GM18526 (cell line): ENCODE results near the gene INS.

ENCODE experiments used
- POLR2A ChIP-seq: IDR thresholded peaks from 3 replicates; pipeline ENCODE4 v1.6.1; 2011; ENCODE audit not compliant: insufficient read length; ENCODE audit errors: extremely low read depth

INS gene

DNA sequence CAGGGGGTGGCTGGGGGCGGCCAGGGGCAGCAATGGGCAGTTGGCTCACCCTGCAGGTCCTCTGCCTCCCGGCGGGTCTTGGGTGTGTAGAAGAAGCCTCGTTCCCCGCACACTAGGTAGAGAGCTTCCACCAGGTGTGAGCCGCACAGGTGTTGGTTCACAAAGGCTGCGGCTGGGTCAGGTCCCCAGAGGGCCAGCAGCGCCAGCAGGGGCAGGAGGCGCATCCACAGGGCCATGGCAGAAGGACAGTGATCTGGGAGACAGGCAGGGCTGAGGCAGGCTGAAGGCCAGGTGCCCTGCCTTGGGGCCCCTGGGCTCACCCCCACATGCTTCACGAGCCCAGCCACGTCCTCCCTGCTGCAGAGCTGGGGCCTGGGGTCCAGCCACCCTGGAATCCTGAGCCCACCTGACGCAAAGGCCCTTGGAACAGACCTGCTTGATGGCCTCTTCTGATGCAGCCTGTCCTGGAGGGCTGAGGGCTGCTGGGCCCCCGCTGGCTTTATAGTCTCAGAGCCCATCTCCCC lies at the start of gene INS:
INS (minus strand) TSS at position 474 of the 524 bp plus-strand sequence; CDS start at position 236, 238 bp downstream.
- TF ChIP-seq POLR2A = no peak

DNA sequence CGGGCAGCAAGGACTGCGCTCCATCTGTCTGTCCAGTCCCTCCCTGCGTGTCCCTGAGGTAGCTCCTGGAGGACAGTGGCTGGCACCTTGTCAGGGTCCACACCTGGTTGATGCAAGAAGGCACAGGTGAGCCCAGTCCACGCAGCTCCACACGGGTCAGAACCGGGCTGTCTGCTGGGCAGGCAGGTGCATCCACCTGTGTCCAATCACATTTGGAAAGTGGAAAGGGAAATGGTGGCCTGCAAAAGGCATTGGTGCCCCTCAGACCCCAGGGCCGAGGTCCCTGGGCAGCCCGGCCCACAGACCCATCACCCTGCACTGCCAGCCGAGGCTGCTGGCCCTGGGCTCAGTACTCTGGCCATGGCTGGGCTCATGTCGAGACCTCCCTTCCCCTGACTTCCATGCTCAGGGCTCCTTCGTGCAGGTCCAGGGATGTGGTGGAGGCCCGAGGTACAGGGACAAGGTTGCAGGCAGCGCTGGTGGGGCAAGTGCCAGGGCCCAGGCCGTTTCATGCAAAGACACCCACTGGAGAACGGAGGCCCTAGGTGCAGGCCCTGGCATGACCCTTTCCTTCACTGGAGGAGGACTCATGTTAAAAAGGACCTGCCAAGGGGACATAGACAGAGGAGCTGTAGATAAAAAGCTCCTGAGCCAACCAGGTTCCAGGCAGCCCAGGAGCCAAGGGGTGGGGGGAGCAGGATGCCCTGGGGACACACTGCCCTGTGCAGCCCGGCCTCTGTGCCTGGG lies 49.5 kb upstream of the INS start:
- no peak for TF ChIP-seq POLR2A

DNA sequence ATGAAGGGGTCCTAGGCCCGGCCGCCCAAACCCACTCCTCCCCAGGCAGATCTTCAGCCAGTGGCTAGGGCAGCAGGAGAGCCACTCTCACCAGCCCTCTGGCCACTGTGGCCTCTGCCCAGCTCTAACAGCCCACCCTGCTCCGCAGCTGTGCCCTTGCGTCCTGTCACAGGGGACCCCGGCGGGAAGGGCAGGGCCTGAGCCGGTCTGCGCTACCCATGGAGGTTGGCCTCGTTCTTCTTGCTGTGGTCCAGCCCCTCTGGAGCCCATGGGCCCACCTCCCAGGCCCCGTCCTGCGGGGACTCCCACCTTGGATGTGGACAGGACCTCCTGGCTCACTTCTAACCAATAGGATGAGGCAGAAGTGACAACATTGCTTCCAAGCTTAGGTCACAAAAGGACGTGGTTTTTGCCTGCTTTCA lies 48.9 kb upstream of the INS start:
- TF ChIP-seq POLR2A = no peak

DNA sequence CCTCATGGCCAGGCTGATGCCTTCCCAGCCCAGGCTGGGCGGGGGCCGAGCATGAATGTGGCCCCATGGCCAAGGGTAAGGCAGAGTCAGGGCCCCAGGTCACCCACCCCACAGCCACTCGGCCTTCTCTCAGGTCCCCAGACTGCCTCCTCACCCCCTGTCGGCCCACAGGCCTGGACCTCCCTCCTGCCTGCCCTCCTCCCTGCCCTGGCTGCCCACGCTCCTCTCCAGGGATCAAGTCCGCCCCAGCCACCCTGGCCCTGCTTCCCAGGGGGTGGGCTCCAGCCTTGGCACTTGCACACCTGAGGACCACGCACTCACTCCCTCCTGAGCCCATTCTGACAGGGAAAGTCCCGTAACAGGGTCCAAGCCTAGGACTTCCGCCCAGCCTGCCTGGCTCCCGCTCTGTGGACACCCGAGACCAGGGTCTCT lies 48.4 kb upstream of the INS start:
- no peak for TF ChIP-seq POLR2A

DNA sequence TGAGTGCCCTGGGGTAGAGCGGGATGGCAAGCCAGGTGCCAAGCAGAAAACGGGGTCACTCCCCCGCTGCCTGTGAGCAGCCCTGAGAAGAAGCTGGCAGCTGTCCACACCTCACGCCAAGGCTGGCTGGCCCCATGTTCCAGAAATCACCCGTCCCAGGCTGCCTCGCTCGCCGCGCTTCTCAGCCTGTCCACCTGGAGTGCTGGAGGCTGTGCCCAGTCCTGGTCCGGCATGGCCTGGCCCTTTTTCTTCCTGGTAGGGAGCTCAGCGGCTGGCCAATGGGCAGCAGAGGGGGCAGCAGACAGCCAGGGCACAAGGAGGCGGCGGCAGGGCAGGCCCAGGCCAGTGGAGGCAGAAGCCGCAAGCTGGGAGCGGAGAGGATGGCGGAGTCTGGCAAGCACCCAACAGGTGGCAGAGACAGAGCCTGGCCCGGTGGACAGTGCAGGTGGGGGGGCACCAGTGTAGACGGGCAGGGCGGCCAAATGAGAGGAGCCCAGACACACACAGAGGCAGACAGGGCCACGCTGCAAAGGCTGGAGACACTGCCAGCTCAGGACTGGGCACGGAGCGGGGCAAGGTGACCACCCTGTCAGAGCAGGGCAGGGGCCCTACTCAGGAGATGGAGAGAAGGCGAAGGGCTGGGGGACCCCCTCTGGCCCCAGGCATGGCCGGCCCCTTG lies 47.8 kb upstream of the INS start:
- TF ChIP-seq POLR2A = no peak

DNA sequence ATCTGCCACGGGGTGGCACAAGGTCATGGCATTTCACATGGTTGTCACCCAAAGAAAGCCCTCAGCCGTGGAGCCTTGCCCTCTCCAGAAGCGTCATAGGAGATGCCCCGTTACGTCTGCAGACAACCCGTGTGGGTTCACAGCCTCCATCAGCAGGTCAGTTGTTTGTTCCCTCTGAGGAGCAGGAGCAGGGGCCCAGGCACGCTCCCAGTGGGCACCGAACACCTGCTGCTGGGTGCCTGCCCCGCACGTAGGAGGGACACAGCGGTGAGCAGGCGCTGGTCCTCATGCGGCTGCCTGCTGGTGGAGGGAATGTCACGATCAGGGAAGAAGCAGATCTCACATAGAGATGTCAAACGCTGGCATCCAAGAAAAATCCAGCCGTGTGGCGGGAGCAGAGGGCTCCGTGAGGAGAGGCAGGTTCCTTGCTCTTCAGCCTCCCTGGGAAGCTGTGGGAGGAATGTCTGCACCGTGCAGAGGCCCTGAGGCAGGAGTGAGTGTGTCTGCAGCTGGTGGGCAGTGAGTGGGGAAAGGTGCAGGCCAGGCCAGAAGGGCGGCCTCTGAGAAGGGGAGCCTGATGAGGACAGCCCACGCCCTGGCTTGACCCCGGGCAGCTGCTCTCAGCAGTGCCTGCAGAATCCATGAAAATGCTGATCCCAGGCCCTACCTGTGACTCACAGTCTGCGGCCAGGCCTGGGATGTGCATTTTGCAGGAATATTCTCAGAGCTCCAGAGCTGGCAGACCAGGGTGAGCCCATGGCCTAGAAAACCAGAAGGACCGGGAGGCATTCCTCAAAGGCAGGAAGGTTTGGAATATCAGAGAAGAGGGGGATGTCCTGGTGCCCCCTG lies 47.0 kb upstream of the INS start:
- no peak for TF ChIP-seq POLR2A

DNA sequence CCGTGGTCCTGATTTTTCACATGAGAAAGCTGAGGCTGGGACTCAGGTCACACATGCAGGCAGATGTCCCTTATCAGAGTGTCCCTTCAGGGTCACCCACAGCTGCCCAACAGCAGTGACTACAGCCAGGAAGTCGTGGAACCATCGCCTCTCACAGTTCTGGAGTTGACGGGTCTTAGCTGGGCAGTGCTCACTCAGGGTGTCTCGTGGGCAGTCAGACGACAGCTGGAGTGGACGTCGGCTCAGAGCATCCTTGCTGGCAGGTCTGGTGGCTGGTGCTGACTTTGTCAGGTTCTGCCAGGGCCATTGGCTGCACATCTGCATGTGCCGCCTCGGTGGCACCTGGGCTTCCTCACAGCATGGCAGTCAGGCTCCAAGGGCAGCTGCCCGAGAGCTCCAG lies 46.2 kb upstream of the INS start:
- TF ChIP-seq POLR2A = no peak

DNA sequence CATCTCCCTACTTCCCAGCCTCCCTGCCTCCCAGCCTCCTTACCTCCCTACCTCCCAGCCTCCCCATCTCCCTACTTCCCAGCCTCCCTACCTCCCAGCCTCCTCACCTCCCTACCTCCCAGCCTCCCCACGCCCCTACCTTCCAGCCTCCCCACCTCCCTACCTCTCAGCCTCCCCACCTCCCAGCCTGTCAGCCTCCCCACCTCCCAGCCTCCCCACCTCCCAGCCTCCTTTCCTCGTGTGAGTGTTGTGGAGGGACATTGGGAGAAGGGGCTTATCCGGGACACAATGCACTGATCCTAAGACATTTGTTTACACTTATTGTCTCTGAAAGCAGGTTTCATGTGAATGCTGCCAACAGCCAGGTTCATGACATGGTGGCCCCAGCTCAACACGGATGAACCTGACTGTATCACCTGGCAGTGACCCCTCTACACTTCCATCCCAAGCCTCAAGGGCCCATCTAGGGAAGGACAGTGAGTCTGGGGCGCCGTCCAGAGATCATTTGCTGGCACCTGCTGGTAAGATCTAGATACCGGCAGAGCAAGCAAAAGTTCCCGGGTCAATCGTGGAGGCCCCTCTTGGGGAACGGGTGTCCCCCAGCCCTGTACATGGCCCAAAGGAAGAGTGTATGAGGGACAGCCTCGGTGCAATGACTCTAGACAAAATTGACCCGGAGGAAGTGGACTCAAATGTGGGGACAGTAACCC lies 45.1 kb upstream of the INS start:
- TF ChIP-seq POLR2A = no peak

DNA sequence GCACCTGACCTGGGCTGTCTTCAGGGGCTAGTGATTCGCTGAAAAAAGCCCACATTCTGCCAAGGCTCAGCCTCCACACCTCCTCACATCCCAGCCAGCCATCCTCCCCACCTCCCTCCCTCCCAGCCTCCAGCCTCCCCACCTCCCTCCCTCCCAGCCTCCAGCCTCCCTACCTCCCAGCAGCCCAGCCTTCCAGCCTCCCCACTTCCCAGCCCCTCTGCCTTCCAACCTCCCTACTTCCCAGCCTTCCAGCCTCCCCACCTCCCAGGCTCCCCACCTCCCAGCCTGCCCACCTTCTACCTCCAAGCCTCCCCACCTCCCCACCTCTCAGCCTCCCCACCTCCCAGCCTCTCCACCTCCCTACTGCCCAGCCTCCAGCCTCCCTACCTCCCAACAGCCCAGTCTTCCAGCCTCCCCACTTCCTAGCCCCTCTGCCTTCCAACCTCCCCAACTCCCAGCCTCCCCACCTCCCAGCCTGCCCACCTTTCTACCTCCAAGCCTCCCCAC lies 44.3 kb upstream of the INS start:
- no peak for TF ChIP-seq POLR2A

DNA sequence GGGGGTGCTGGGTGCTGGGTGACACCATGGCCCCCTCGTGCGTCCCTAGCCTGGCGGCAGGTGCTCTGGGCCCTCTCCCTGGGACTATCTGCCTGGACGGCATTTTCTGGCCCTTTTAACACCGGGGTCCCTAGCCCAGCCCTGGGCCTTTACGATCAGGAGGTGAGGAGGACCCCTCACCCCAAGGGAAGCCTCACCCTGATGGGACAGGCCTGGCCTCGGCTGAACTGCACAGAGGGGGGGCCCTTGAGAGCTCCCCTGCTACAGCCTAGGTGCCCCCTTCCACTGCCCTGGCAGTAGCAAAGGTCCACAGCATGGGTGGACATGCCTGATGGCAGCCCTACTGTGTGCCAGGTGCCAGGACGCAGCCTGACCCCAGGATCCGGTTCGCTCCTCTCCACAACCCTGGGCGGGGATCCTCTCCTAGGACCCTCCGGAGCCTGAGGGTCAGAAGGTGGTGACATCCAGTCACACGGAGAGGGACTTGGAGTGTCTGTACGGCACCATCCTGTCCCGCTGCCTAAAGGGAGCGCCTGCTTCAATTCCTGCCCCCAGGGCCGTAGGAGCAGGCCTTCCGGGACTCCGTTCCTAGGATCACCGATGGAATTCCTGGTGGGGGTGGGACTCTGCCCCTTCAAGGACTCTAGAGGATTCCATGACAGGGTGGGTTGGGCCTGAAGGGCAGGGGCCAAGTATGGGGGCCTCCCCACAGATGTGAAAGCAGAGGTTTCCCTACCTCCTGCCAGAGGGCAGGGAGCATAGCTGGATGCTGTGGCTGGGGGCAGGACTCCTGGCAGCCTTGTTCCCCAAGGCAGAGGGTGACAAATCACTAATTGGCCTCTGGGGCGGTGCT lies 43.6 kb upstream of the INS start:
- no peak for TF ChIP-seq POLR2A

DNA sequence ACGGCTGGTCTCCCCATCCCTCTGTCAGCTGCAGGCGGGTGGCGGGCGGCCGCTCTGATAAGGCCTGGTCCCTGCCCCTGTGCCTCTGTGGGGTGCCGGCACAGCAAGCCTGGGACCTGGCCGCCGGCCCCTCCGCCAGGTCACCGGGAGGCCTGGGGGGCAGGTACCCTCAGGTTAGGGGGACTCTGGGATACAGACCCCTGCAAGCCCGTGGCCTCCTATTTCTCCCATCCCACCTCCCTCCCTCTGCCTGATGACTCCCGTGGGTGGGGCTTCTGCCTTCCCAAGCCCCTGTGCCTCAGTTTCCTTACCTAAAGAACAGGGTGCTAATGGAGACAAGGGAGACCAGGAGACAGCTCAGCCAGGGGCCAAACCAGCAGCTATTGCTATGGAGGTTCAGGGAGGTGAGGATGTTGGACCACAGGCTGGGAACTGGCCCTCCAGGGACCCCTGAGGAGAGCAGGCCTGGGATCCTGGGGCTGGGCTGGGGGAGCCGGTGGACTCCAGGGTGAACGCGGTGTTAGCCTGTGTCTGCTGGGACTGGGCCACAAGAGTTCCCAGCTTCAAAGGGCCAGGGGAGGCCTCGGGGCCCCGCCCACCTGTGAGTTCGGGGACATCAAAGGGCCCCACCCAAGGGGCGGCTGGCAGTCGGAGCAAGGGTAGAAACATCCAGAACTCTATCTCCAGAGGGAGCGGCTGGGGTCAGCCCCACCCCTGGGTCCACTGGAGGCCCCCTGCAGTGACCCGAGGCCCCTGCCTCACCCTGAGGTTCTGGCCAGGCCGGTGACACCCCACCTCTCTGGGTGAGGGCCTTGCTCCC lies 42.6 kb upstream of the INS start:
- TF ChIP-seq POLR2A = no peak

DNA sequence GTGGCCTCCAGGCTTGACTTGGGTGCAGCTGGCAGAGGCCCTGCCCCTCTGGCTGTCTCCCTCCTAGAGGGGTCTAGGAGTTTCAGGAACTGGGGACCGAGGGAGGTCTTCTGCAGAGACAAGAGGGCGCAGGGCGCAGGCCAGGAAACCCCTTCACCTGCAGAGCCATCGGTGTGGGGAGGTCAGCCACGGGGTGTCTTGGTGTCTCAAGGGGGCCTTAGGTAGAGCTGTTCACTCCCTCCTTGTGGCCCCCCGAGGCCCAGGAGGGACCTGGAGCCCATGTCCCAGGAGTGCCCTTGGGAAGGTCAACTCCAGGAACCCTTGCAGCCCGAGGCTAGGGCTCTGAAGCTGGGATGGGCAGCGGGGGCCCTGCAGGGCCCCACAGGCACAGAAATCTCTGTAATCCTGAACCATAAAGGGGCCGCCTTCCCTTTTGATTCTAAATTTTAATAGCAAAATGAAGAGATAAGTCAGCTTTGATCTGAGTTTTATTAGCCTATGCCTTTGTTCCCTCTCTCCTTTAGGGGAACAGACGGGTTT lies 42.0 kb upstream of the INS start:
- TF ChIP-seq POLR2A = no peak

DNA sequence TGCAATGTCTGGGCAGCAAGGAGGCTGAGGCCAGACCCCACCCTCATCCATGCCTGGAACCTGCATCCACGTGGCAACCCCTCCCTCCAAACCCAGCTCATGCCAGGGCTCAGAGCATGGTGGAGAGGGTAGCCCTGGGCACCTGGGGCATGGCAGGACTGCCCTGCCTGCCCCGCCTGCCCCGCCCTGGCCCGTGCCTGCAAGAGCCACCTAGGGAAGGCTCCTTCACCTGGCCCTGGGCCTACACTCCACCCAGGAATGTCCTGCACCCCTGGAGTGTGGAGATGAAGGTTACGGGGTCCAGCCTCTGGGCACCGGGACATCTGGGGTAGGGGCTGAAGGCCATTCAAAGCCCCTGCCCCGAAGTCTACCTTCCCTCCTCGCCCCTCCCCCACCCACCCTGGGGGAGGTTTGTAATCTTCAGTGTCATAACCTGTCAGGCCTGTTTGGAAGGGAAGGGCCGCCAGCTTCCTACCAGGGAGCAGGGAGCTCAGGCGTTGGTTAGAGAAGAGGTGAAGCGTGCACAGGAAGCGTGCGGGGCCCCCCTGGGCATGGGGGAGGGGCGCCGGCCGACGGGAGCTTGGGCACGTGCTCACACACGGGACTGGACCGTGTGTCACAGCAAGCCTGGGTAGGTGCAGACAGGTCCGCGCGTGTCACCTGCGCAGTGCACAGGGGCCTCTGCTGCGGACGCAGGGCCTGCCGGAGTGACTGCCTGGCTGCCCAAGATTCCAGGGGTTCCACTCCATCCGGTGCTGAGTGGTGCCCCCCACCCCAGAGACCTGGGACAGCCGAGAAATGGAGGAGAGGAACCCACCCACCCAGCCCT lies 41.3 kb upstream of the INS start:
- no peak for TF ChIP-seq POLR2A
